HUES6 (cell line): ENCODE measurements around the gene FAM177B.

Experiments
- H3K27ac ChIP-seq: 2 replicates; pipeline ENCODE4 v1.7.0; 2013; ENCODE audit warnings: low read depth, mild to moderate bottlenecking, low read length, inconsistent platforms
- H3K27me3 ChIP-seq: 2 replicates; pipeline ENCODE4 v1.6.1; 2013; ENCODE audit warnings: low read length; ENCODE audit not compliant: control insufficient read depth, insufficient read depth
- H3K36me3 ChIP-seq: 2 replicates; pipeline ENCODE4 v1.6.1; 2013; ENCODE audit warnings: low read length; ENCODE audit not compliant: control insufficient read depth, insufficient read depth
- H3K4me1 ChIP-seq: 2 replicates; pipeline ENCODE4 v1.6.1; 2013; ENCODE audit warnings: low read length; ENCODE audit not compliant: control insufficient read depth, insufficient read depth
- H3K4me3 ChIP-seq: 2 replicates; pipeline ENCODE4 v1.5.1; 2013; ENCODE audit warnings: low read depth, low read length
- H3K9ac ChIP-seq: one replicate; pipeline ENCODE4 v1.6.1; 2013; ENCODE audit warnings: mild to moderate bottlenecking, low read length
- H3K9me3 ChIP-seq: 2 replicates; pipeline ENCODE4 v1.6.1; 2013; ENCODE audit warnings: low read depth, low read length; ENCODE audit not compliant: control insufficient read depth, insufficient read depth

Gene FAM177B

GRCh38 chr1:222736972-222737371 is at the start of gene FAM177B:
Gene FAM177B, plus strand, starts transcription at chr1:222737202. Its CDS starts 9,344 bp downstream, at chr1:222746546.
- no peaks in the 10 kb centered on the region for H3K9me3 ChIP-seq
- peak within 1 kb of the TSS; percentile 17; the same call in 1 of the 2 replicates for H3K4me3 ChIP-seq
- H3K36me3 ChIP-seq = peaks cover 25% of the 10 kb centered on the region
- no peaks in the 10 kb centered on the region for H3K27me3 ChIP-seq
- no peak within 1 kb of the TSS for H3K9ac ChIP-seq
- no peak within 1 kb of the TSS for H3K27ac ChIP-seq
- H3K4me1 ChIP-seq = peaks cover 18% of the 10 kb centered on the region

- no peak overlapping the region for H3K9ac ChIP-seq
- H3K36me3 ChIP-seq = peaks cover 23% of the 10 kb centered on the region
- no peaks in the 10 kb centered on the region for H3K4me1 ChIP-seq
- H3K27ac ChIP-seq = no peak overlapping the region
- no peaks in the 10 kb centered on the region for H3K27me3 ChIP-seq
- H3K4me3 ChIP-seq = no peak overlapping the region
- H3K9me3 ChIP-seq = no peaks in the 10 kb centered on the region
These were observed 46.0 kb upstream of the FAM177B start for GRCh38 chr1:222691016-222691415.

- H3K36me3 ChIP-seq = peaks cover 17% of the 10 kb centered on the region
- no peak overlapping the region for H3K27ac ChIP-seq
- H3K9ac ChIP-seq = no peak overlapping the region
- H3K27me3 ChIP-seq = no peaks in the 10 kb centered on the region
- no peaks in the 10 kb centered on the region for H3K9me3 ChIP-seq
- no peak overlapping the region for H3K4me3 ChIP-seq
- no peaks in the 10 kb centered on the region for H3K4me1 ChIP-seq
These were observed 42.1 kb upstream of the FAM177B start for GRCh38 chr1:222694927-222695326.

- no peak overlapping the region for H3K27ac ChIP-seq
- no peaks in the 10 kb centered on the region for H3K9me3 ChIP-seq
- H3K4me1 ChIP-seq = no peaks in the 10 kb centered on the region
- H3K27me3 ChIP-seq = no peaks in the 10 kb centered on the region
- H3K9ac ChIP-seq = no peak overlapping the region
- H3K4me3 ChIP-seq = no peak overlapping the region
- peaks cover 25% of the 10 kb centered on the region for H3K36me3 ChIP-seq
These were observed 40.3 kb upstream of the FAM177B start for GRCh38 chr1:222696741-222697140.

GRCh38 chr1:222697203-222697602 is 39.8 kb upstream of the FAM177B start:
- H3K4me1 ChIP-seq = no peaks in the 10 kb centered on the region
- no peak overlapping the region for H3K9ac ChIP-seq
- no peak overlapping the region for H3K4me3 ChIP-seq
- peaks cover 26% of the 10 kb centered on the region for H3K36me3 ChIP-seq
- H3K27me3 ChIP-seq = no peaks in the 10 kb centered on the region
- no peaks in the 10 kb centered on the region for H3K9me3 ChIP-seq
- no peak overlapping the region for H3K27ac ChIP-seq

GRCh38 chr1:222697826-222698225 is 39.2 kb upstream of the FAM177B start:
- H3K9ac ChIP-seq = no peak overlapping the region

GRCh38 chr1:222702210-222702609 is 34.8 kb upstream of the FAM177B start:
- no peak overlapping the region for H3K9ac ChIP-seq
- H3K27me3 ChIP-seq = no peaks in the 10 kb centered on the region
- no peak overlapping the region for H3K27ac ChIP-seq
- H3K4me3 ChIP-seq = no peak overlapping the region
- H3K36me3 ChIP-seq = peaks cover 33% of the 10 kb centered on the region
- H3K4me1 ChIP-seq = no peaks in the 10 kb centered on the region
- peaks cover 11% of the 10 kb centered on the region; the same call in 1 of the 2 replicates for H3K9me3 ChIP-seq

More at GRCh38 chr1:222697826-222698225, 39.2 kb upstream of the FAM177B start:
- Histone ChIP-seq H3K27ac (no peak overlapping the region), H3K4me3 (no peak overlapping the region), H3K27me3 (no peaks in the 10 kb centered on the region), H3K9me3 (no peaks in the 10 kb centered on the region), H3K4me1 (no peaks in the 10 kb centered on the region), H3K36me3 (peaks cover 28% of the 10 kb centered on the region)

- Histone ChIP-seq H3K9ac (no peak overlapping the region), H3K4me3 (no peak overlapping the region), H3K36me3 (peaks cover 31% of the 10 kb centered on the region), H3K27ac (no peak overlapping the region), H3K4me1 (no peaks in the 10 kb centered on the region), H3K27me3 (no peaks in the 10 kb centered on the region), H3K9me3 (peaks cover 11% of the 10 kb centered on the region; the same call in 1 of the 2 replicates)
These were observed 32.7 kb upstream of the FAM177B start for GRCh38 chr1:222704260-222704659.

- Histone ChIP-seq H3K27me3 (no peaks in the 10 kb centered on the region), H3K9ac (no peak overlapping the region), H3K27ac (no peak overlapping the region), H3K36me3 (peaks cover 19% of the 10 kb centered on the region), H3K9me3 (peaks cover 11% of the 10 kb centered on the region; the same call in 1 of the 2 replicates), H3K4me1 (peaks cover 8% of the 10 kb centered on the region; the same call in 1 of the 2 replicates), H3K4me3 (no peak overlapping the region)
These were observed 30.2 kb upstream of the FAM177B start for GRCh38 chr1:222706815-222707214.

- peaks cover 8% of the 10 kb centered on the region; the same call in 1 of the 2 replicates for H3K36me3 ChIP-seq
- no peaks in the 10 kb centered on the region for H3K27me3 ChIP-seq
- H3K4me3 ChIP-seq = no peak overlapping the region
- H3K4me1 ChIP-seq = peaks cover 8% of the 10 kb centered on the region; the same call in 1 of the 2 replicates
- peaks cover 10% of the 10 kb centered on the region; the same call in 1 of the 2 replicates for H3K9me3 ChIP-seq
- no peak overlapping the region for H3K9ac ChIP-seq
- H3K27ac ChIP-seq = no peak overlapping the region
These were observed 27.3 kb upstream of the FAM177B start for GRCh38 chr1:222709700-222710153.

GRCh38 chr1:222711319-222712252 is 25.4 kb upstream of the FAM177B start:
- H3K36me3 ChIP-seq = peaks cover 6% of the 10 kb centered on the region; the same call in 1 of the 2 replicates
- peak overlapping the region; percentile 100 for H3K4me3 ChIP-seq
- H3K27ac ChIP-seq = peak overlapping the region; percentile 0; the same call in 1 of the 2 replicates
- H3K9me3 ChIP-seq = no peaks in the 10 kb centered on the region; the same call in 1 of the 2 replicates
- peaks cover 8% of the 10 kb centered on the region; the same call in 1 of the 2 replicates for H3K4me1 ChIP-seq
- peak overlapping the region; percentile 94 for H3K9ac ChIP-seq
- H3K27me3 ChIP-seq = no peaks in the 10 kb centered on the region
